HG02885 (cell line): ENCODE results near the gene ECM1.

Experiments used
- ATAC-seq: cut with Tn5 transposase; IDR thresholded peaks from one replicate; pipeline ENCODE4 v1.9.1; 2021; ENCODE audit warnings: mild to moderate bottlenecking; ENCODE audit not compliant: unreplicated experiment, poor library complexity

ECM1 gene

DNA sequence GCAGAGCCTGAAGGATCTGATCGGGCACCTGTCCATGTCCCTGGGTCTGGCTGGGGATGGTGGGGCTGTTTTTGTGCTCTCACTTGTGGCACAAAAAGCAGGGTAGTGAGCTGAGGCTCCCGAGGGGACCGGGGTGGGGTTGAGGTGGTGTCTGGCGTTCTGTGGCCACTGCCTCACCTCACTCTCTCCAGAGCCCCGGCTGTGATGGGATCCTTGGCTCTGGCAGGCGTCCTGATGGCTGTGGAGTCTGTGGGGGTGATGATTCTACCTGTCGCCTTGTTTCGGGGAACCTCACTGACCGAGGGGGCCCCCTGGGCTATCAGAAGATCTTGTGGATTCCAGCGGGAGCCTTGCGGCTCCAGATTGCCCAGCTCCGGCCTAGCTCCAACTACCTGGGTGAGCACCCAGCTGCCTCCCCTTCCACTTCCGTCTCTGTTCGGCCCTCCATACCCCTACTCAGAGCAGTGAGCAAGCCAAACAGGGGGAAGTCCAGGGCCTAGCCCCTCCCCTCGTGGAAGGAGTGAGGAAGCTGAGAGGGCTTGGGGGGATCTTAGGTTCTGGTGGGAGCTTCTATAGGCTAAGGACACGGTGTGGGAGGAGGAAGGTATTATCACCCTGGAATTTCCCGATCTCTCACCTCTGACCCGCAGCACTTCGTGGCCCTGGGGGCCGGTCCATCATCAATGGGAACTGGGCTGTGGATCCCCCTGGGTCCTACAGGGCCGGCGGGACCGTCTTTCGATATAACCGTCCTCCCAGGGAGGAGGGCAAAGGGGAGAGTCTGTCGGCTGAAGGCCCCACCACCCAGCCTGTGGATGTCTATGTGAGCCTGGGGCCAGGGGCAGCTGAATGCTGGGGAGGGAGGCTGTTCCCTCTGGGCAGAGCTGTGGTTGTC is 48.3 kb downstream of the ECM1 start:
- no peak for ATAC-seq

GRCh38 chr1:150557065-150557600 is 49.2 kb downstream of the ECM1 start:
- no peak for ATAC-seq

DNA sequence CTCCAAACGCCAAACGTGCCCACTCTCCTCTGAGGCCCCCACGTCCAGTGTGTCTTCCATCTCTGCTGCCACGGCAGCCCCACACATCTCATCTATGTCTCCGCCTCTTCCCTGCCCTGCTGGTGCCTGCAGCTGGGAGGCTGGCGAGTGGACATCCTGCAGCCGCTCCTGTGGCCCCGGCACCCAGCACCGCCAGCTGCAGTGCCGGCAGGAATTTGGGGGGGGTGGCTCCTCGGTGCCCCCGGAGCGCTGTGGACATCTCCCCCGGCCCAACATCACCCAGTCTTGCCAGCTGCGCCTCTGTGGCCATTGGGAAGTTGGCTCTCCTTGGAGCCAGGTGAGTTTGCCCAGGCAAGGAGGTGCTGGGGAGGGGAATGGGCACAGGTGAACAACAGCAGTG is 49.9 kb downstream of the ECM1 start:
- no peak for ATAC-seq

DNA sequence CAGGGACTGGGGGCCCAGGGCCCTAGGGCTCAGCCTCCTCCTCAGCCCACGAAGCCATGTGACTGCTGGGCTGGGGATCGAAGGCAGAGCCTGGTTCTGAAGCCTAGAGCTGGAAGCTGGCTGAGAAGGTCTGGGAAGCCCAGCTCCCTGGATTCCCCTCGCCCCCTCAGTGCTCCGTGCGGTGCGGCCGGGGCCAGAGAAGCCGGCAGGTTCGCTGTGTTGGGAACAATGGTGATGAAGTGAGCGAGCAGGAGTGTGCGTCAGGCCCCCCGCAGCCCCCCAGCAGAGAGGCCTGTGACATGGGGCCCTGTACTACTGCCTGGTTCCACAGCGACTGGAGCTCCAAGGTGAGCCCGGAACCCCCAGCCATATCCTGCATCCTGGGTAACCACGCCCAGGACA is 50.4 kb downstream of the ECM1 start:
- no peak for ATAC-seq

GRCh38 chr1:150558761-150559655 is 51.1 kb downstream of the ECM1 start:
- no peak for ATAC-seq

DNA sequence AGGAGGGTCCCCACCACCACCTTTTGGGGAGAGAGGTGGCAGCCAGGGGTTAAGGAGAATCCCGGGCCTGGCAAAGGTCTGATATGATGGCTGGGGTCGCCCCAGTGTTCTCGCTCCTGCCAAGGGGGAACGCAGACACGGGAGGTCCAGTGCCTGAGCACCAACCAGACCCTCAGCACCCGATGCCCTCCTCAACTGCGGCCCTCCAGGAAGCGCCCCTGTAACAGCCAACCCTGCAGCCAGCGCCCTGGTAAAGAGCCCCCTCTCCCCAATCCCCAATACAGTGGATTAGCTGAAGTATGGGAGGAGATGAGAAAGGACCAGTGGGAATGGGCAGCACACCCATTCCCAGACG is 51.7 kb downstream of the ECM1 start:
- ATAC-seq: no peak

DNA sequence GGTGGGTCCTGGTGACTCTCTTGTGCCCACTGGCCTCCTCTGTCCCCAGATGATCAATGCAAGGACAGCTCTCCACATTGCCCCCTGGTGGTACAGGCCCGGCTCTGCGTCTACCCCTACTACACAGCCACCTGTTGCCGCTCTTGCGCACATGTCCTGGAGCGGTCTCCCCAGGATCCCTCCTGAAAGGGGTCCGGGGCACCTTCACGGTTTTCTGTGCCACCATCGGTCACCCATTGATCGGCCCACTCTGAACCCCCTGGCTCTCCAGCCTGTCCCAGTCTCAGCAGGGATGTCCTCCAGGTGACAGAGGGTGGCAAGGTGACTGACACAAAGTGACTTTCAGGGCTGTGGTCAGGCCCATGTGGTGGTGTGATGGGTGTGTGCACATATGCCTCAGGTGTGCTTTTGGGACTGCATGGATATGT is 52.1 kb downstream of the ECM1 start:
- ATAC-seq: no peak

DNA sequence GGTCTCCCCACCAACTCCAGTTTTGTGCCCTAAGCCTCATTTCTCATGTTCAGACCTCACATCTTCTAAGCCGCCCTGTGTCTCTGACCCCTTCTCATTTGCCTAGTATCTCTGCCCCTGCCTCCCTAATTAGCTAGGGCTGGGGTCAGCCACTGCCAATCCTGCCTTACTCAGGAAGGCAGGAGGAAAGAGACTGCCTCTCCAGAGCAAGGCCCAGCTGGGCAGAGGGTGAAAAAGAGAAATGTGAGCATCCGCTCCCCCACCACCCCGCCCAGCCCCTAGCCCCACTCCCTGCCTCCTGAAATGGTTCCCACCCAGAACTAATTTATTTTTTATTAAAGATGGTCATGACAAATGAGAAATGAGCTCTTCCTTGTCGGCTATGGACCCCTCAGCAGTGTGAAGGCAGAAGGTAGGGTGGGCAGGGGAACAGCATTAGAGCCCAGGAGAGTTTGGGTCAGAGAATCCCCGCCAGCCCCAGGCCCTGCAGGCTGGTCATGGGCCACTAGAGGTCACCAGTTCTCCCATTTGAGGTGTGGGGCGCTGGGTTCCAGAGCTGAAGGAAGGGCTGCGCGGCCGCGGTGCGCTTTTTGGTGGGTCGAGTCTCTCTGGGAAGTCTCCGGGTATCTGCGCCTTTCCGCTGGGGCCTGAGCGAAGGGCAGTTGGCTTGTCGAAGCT is 52.8 kb downstream of the ECM1 start:
- ATAC-seq: peak; percentile 40

GRCh38 chr1:150561254-150561973 is 53.5 kb downstream of the ECM1 start:
- ATAC-seq: peak; percentile 22

DNA sequence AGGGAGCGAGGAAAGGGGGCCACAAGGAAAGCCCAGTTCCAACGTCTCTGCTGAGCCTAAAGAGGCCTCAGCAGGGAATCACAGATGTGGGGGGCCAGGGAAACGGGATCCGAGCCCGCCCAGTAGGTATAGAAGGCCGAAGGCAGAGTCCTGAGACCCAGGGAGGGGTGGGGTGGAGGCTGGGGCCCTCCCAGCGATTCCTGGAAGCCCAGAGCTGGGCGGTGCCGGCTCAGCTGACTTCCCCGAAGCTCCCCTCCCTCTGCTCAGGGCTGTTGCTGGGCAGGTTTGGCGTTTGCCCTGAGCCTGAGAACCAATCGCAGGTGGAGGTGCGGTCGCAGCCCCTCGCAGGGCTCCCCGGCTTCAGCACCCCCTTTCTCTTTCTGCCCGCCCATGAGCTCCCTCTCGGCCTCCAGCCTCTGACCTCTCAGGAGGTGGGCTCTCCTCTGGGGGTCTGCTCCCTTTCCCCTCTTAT is 54.1 kb downstream of the ECM1 start:
- peak; percentile 39 for ATAC-seq

- ATAC-seq: peak; percentile 39
Measured at GRCh38 chr1:150562446-150563339, 54.8 kb downstream of the ECM1 start.
